Sigmoid colon (tissue), 7 donors: ENCODE data around the gene ZNF280B. TPM values are rescaled to one million over a fixed set of nuclear protein-coding genes. Genes with fewer than 3 reads are reported as not detected.

Experiments
- DNase-seq: peaks from one replicate; pipeline ENCODE4 v3.0.0-alpha.2; 2019
- H3K27ac ChIP-seq, 4 donors: fragments of 200-600 bp; sonication (generic); one replicate each; pipeline ENCODE4 v1.5.1; 2016 to 2019; ENCODE audit warnings: mild to moderate bottlenecking in 1 of 4
- H3K27me3 ChIP-seq, 3 donors: fragments of 200-600 bp; sonication (generic); one replicate each; pipeline ENCODE4 v1.5.1; 2019; ENCODE audit warnings: mild to moderate bottlenecking in 1 of 3
- H3K36me3 ChIP-seq, 4 donors: fragments of 200-600 bp; sonication (generic); one replicate each; pipeline ENCODE4 v1.5.1; 2016 to 2019
- H3K4me1 ChIP-seq, 4 donors: fragments of 200-600 bp; sonication (generic); one replicate each; pipeline ENCODE4 v1.5.1; 2017 to 2019
- H3K4me3 ChIP-seq, 4 donors: fragments of 200-600 bp; sonication (generic); one replicate each; pipeline ENCODE4 v1.5.1; 2017 to 2019; ENCODE audit warnings: mild to moderate bottlenecking in 2 of 4, moderate library complexity in 1 of 4
- H3K9me3 ChIP-seq, 4 donors: fragments of 200-600 bp in 3 of 4; sonication (generic) in 3 of 4; one replicate each; pipeline versions ENCODE4 v1.5.1 to v1.6.1; 2013 to 2019
- EP300 ChIP-seq, 4 donors: sonication (generic); formaldehyde crosslinking; IDR thresholded peaks; one replicate each; pipeline ENCODE4 v1.6.1; 2017; ENCODE audit warnings: antibody characterized with exemption in 4 of 4
- POLR2A ChIP-seq, 2 donors: fragments of 450-650 bp; IDR thresholded peaks; one replicate each; pipeline ENCODE4 v1.6.1; 2016; ENCODE audit warnings: antibody characterized with exemption in 2 of 2, mild to moderate bottlenecking in 2 of 2, moderate library complexity in 2 of 2
- POLR2AphosphoS5 ChIP-seq, 4 donors: sonication (generic); formaldehyde crosslinking; IDR thresholded peaks; one replicate each; pipeline ENCODE4 v1.6.1; 2017; ENCODE audit warnings: antibody characterized with exemption in 4 of 4
- WGBS, 2 donors: extraction: QIAGEN DNeasy Blood & Tissue Kit; methylation state at CpG; one replicate each; pipeline ENCODE4 v1.1.7; 2013; 5-methylcytosine and 5-hydroxymethylcytosine counted together
- intact Hi-C: fragments of 100-400 bp; cut with DNase I; formaldehyde crosslinking; loops from one replicate; pipeline ENCODE4 v1.15.1; 2023
- polyA plus RNA-seq, 3 donors: library from polyadenylated mRNA; stranded (reverse); fragments of 200-250 nt; gene quantifications; one replicate each; pipeline ENCODE4 v1.2.3, GENCODE V29; 2013
- total RNA-seq, 4 donors: library from RNA; depleted of rRNA; stranded (reverse); fragments of >200 nt; gene quantifications; one replicate each; pipeline ENCODE4 v1.1.0, GENCODE V29; 2016
- TF ChIP-seq, protein P1 (sequence below), 4 experiments: fragments of 450-650 bp in 3 of 4; fragments of 200-600 bp in 1 of 4; IDR thresholded peaks; one replicate each; pipeline ENCODE4 v1.5.1; 2016 to 2019; ENCODE audit warnings: antibody characterized with exemption in 4 of 4, mild to moderate bottlenecking in 3 of 4, moderate library complexity in 2 of 4
- donor health status: healthy with polysubstance abuse.
- donor health status: Bipolar disorder and iron deficiency.
- donor health status: healthy.

Gene ZNF280B
- total and polyA plus RNA-seq, 7 donors = under 0.01 to 1.1 (median 0.41) TPM

DNA sequence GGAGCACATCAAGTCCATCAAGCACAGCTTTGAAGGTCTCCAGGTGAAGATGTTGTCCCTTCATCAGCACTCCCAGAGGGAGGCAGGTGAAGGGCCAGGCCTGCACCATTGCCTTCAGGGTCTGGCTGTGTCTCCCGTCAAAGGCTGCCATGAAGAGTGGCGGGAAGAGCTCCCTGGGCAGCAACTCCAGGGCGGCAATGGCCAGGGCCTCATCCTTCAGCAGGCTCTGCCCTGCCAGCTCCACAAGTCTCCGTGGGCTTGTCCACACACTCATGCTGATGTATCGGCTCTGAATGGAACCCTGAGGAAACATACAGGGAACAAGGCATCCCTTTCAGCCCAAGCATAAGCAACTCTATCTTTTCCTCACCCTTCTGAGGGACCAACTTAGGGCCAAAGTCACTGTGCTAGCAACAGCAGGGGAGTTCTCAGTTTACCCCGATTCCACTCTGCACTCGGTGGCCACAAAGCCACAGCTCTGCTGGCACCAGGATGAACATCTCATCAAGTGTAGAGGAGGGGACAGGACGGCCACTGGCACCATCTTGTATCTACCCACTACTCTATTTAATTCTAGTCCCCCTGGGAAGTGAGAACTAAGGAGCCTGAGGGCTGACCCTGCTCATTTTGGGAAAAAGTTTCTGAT is 42.4 kb upstream of the ZNF280B start:
- H3K36me3 ChIP-seq = no peaks in the 10 kb centered on the region
- WGBS, 2 donors = 88 to 94% methylated on average over 8 of the region's 8 CpGs
- H3K27ac ChIP-seq = no peak overlapping the region
- intact Hi-C loops = no loop called here
- H3K27me3 ChIP-seq = no peaks in the 10 kb centered on the region
- no peak for TF ChIP-seq POLR2A (IDR thresholded peaks at IDR 0.05)
- TF ChIP-seq POLR2AphosphoS5 (IDR thresholded peaks at IDR 0.05) = no peak
- TF ChIP-seq, protein P1, sequence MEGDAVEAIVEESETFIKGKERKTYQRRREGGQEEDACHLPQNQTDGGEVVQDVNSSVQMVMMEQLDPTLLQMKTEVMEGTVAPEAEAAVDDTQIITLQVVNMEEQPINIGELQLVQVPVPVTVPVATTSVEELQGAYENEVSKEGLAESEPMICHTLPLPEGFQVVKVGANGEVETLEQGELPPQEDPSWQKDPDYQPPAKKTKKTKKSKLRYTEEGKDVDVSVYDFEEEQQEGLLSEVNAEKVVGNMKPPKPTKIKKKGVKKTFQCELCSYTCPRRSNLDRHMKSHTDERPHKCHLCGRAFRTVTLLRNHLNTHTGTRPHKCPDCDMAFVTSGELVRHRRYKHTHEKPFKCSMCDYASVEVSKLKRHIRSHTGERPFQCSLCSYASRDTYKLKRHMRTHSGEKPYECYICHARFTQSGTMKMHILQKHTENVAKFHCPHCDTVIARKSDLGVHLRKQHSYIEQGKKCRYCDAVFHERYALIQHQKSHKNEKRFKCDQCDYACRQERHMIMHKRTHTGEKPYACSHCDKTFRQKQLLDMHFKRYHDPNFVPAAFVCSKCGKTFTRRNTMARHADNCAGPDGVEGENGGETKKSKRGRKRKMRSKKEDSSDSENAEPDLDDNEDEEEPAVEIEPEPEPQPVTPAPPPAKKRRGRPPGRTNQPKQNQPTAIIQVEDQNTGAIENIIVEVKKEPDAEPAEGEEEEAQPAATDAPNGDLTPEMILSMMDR (IDR thresholded peaks at IDR 0.05) = no peak
- no peak for TF ChIP-seq EP300 (IDR thresholded peaks at IDR 0.05)
- DNase-seq = no peak
- no peak overlapping the region for H3K4me3 ChIP-seq
- peaks cover 0 to 8% (median 2%) of the 10 kb centered on the region in 4 donors for H3K4me1 ChIP-seq
- no peaks in the 10 kb centered on the region for H3K9me3 ChIP-seq

DNA sequence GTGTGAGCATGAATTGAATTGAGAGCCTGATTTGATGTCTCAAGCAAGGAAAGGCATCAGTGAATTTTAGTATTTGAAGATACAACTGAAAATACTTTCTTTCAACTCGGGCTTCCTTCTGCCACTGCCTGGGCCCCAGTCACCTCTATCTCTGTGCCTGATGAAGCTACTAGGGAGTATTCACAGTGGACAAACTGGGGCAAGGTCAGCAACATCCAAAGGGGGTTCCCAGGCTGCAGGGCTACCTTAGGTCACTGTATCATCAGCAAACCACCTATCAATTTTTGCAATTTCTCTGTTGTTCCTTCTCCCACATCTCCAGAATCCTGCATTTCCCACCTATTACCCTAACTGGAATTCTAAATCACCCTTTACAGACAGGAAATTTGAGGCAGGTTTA is 40.4 kb upstream of the ZNF280B start:
- Histone ChIP-seq H3K4me1 (no peaks in the 10 kb centered on the region), H3K4me3 (no peak overlapping the region), H3K9me3 (no peaks in the 10 kb centered on the region), H3K36me3 (no peaks in the 10 kb centered on the region), H3K27me3 (no peaks in the 10 kb centered on the region), H3K27ac (no peak overlapping the region)
- no peak for DNase-seq
- WGBS, 2 donors = 68 to 69% methylated on average over 1 of the region's 1 CpG
- intact Hi-C loops = no loop called here
- TF ChIP-seq POLR2A (IDR thresholded peaks at IDR 0.05) = no peak
- TF ChIP-seq, protein P1 (IDR thresholded peaks at IDR 0.05) = no peak
- TF ChIP-seq POLR2AphosphoS5 (IDR thresholded peaks at IDR 0.05) = no peak
- TF ChIP-seq EP300 (IDR thresholded peaks at IDR 0.05) = no peak

DNA sequence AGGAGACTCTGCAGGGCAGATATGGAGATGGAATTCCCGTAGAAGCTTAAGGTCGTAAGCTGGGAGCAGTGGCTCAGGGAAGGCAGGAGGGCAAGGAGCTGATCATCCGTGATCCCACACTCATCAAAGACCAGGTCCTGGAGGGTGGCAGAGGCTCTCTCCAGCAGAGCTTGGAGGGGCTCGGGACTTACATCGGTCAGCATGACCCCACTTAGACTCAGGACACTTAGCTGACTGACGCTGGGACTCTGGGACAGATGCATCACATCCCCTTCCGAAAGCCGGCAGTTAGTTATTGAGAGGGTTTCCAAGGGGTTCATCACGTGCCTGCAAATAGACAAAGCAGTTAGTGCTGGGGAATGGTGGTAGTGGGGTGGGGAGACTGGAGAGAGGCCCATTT is 39.8 kb upstream of the ZNF280B start:
- no peaks in the 10 kb centered on the region for H3K36me3 ChIP-seq
- H3K4me3 ChIP-seq = no peak overlapping the region
- no peaks in the 10 kb centered on the region for H3K4me1 ChIP-seq
- H3K9me3 ChIP-seq = no peaks in the 10 kb centered on the region
- WGBS, 2 donors = 75% methylated on average over 9 of the region's 9 CpGs
- no peaks in the 10 kb centered on the region for H3K27me3 ChIP-seq
- TF ChIP-seq, protein P1 (IDR thresholded peaks at IDR 0.05) = no peak
- intact Hi-C loops = no loop called here
- no peak for DNase-seq
- no peak overlapping the region for H3K27ac ChIP-seq

DNA sequence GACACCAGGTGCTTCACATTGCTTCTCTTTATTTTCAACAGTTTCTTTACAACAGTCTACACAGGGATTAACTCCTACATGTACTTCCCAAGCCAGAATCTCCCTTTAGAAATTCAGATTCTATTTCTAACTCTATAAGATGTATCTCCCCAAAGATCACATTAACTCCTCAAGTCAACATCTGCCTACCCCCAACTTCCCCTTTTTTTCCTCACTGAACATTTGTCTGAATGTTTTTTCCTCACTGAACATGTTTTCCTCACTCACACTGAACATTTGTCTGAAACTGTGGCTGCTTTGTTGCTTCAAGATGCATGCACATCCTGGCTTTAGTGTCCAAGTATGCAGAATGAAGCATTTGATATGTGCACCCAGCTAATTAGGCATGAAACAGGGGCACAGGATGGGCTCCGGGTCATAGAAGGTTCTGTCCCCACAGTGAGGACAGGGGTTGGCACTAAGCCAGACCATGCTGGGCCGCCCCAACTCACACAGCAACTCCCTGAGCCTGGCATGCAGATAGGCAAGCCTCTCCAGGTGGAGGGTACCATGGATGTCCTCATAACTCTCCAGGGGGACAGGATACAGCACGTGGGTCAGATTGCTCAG is 39.3 kb upstream of the ZNF280B start:
- Histone ChIP-seq H3K4me3 (no peak overlapping the region), H3K27me3 (no peaks in the 10 kb centered on the region), H3K4me1 (no peaks in the 10 kb centered on the region), H3K27ac (no peak overlapping the region), H3K9me3 (no peaks in the 10 kb centered on the region), H3K36me3 (no peaks in the 10 kb centered on the region)
- 36 to 44% methylated on average over 3 of the region's 3 CpGs for WGBS, 2 donors
- DNase-seq = no peak
- intact Hi-C loops = no loop called here
- TF ChIP-seq, protein P1 (IDR thresholded peaks at IDR 0.05) = no peak
- no peak for TF ChIP-seq POLR2A (IDR thresholded peaks at IDR 0.05)
- TF ChIP-seq POLR2AphosphoS5 (IDR thresholded peaks at IDR 0.05) = no peak
- no peak for TF ChIP-seq EP300 (IDR thresholded peaks at IDR 0.05)

DNA sequence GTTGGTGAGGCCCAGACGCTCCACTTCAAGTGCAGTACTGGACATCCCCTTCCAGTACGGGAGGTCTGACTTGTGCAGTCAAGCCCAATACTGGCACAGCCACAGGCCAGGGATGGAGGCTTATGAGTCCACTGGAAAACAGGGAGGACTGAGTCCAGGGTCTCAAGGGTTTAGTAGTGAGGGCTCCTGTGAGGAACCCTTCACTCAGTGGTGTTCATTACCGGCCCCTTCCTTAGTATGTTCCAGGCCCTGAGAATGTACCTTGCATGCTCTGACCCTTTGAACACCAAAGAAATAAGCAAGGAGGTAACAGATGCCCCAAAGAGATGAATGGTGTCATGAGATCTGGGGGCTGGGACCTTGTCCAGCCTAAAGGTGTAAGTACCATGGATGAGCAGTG is 38.7 kb upstream of the ZNF280B start:
- 91 to 92% methylated on average over 3 of the region's 3 CpGs for WGBS, 2 donors
- H3K9me3 ChIP-seq = no peaks in the 10 kb centered on the region
- no peak overlapping the region for H3K4me3 ChIP-seq
- H3K36me3 ChIP-seq = no peaks in the 10 kb centered on the region
- DNase-seq = no peak
- H3K4me1 ChIP-seq = no peaks in the 10 kb centered on the region
- H3K27me3 ChIP-seq = no peaks in the 10 kb centered on the region
- intact Hi-C loops = no loop called here
- no peak overlapping the region for H3K27ac ChIP-seq
- no peak for TF ChIP-seq POLR2AphosphoS5 (IDR thresholded peaks at IDR 0.05)
- TF ChIP-seq POLR2A (IDR thresholded peaks at IDR 0.05) = no peak
